Activated CD8-positive, alpha-beta memory T cell treated with anti-CD3 and anti-CD28 coated beads, Interleukin-2, amount 50 U/mL, for 48 hours (primary cell): ENCODE measurements around the gene ZSCAN22.
"Not testable (repeated sequence)": the region's sequence is repeated elsewhere in the genome, so short reads cannot be mapped to it uniquely, and the experiment has no call there.

Experiments
- DNase-seq: peaks from one replicate; pipeline ENCODE4 v3.0.0-alpha.2; 2020

ZSCAN22 gene

GRCh38 chr19:58326914-58327726 is at the start of gene ZSCAN22:
Gene ZSCAN22 (plus strand): TSS chr19:58326994. CDS start chr19:58334803, 7,809 bp downstream.
- peak; percentile 92 for DNase-seq

DNA sequence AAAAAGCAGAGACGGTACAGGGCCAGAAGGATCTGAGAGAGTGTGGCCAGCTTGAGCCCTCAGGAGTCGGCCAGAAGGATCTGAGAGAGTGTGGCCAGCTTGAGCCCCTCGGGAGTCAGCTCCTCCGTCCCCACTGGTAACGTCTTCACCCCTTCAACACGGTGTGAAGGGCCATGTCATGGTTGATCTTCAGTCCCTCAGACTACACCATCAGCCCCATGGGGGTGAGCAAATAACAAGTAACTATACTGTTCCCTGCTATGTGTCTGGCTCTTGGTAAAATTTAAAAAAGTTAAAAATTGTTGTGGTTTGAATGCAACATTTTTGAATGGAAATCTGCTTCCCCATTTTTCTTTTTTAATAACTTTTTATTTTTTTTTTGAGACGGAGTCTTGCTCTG is 49.6 kb upstream of the ZSCAN22 start:
- no peak for DNase-seq

GRCh38 chr19:58277748-58278540 is 48.9 kb upstream of the ZSCAN22 start:
- DNase-seq: no peak

DNA sequence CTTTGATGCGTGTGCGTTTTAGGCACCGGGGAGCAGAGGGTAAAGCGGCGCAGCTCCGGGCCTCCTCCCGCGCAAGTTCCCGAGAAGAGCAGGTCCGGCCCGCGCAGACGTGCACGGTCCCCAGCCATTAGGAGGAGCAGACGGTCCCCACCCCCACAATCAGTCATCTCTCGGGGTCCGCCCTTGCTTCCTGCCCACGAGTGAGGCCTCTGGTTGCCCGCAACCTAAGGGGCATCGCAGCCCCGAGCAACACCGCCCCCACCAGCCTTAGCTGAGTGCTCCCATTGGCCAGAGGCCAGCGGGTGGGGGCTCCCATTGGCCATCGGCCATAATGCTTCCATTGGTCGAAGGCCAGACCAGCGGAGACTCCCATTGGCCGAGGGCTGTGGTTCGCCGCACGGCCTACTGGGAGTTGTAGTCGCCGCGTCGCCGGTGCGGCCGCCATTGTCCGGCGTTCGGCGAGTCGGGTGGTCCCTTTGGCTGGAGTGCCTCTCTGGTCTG is 48.2 kb upstream of the ZSCAN22 start, which contains the start of gene ZNF8:
TSS of gene ZNF8 (plus strand) at position 415 of the 501 bp plus-strand sequence. CDS start 127 bp downstream, outside the sequence.
- peak; percentile 98 for DNase-seq

DNA sequence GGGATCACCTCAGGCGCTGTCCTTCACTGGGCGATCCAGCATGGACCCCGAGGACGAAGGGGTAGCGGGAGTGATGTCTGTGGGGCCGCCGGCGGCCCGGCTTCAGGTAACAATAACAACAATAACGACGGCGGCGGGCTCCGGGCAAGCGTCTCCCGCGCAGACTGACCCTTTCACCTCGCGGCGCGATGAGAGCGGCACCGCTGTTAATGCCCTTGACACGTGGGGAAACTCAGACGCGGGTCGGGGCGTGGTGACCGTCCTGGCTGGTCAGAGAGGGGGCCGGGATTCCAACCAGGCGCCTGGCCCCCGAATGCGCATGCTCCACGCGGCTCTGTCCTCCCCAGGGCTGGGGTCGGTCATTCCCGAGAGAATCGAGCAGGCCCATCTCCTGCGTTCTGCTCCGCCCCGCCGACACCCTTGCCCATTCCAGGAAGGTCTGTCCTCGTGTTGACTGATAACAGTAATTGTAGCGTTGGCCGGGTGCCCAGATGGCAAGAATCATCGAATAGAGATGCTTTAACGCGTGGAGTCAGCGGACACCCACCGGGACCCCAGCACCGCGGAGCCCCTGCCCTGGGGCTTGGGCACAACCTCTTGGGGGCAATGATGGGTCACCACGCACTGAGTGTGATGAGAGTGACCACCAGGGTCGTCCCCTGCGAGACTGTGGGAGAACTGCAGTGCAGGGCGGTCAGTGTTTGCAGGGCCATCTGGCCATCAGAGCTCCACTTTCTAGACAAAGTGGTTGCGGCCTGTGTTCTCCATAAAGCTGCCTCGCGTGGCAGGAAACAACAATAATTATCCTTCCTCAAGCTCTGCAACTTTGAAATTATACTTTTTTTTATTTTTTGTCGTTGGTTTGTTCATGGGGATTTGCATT is 47.5 kb upstream of the ZSCAN22 start:
- peak; percentile 79 for DNase-seq

- DNase-seq: no peak
These were observed 46.9 kb upstream of the ZSCAN22 start for GRCh38 chr19:58279925-58280316.

DNA sequence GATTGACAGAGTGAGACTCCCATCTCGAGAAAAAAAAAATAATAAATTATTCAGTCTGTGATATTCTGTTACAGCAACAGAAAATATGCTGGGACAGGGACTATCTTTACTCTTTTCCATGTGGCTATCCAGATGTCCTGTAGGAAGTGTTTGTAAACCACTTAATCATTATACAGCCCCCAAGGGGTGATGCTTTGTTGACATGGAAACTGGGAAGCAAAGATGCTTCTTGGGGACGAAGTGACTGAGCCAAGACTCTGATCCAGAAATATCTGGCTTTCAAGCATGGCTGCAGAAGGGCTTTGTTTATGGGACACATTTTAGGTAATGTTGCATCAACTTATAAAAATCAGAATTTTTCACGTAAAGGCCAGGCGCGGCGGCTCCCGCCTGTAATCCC is 42.6 kb upstream of the ZSCAN22 start:
- no peak for DNase-seq

DNA sequence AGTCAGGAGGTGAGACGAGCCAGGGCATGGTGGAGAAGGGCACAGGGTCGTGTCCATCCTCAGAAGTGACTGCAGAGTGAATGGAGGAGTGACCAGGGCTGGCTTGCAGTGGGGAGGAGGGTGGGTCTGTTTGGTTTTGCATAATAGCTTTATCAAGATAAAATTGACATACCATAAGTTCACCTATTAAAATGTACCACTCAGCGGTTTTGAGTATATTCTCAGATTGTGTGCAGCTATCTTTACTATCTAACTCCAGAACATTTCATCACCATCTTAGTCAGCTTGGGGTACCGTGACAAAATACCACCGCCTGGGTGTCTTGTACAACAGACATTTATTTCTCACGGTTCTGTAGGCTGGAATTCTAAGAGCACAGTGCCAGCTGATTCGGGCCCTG is 34.9 kb upstream of the ZSCAN22 start:
- no peak for DNase-seq

DNA sequence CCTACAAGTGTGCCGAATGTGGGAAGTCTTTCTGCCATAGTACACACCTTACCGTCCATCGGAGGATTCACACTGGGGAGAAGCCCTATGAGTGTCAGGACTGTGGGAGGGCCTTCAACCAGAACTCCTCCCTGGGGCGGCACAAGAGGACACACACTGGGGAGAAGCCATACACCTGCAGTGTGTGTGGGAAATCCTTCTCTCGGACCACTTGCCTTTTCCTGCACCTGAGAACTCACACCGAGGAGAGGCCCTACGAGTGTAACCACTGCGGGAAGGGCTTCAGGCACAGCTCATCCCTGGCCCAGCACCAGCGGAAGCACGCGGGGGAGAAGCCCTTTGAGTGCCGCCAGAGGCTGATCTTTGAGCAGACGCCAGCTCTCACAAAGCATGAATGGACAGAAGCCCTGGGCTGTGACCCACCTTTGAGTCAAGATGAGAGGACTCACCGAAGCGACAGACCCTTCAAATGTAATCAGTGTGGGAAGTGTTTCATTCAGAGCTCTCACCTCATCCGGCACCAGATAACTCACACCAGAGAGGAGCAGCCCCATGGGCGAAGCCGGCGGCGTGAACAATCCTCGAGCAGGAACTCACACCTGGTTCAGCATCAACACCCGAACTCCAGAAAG is 31.9 kb upstream of the ZSCAN22 start:
- DNase-seq: no peak

- DNase-seq: no peak
These were observed 30.7 kb upstream of the ZSCAN22 start for GRCh38 chr19:58296104-58296503.

GRCh38 chr19:58300620-58301019 is 26.2 kb upstream of the ZSCAN22 start:
- DNase-seq: no peak

DNA sequence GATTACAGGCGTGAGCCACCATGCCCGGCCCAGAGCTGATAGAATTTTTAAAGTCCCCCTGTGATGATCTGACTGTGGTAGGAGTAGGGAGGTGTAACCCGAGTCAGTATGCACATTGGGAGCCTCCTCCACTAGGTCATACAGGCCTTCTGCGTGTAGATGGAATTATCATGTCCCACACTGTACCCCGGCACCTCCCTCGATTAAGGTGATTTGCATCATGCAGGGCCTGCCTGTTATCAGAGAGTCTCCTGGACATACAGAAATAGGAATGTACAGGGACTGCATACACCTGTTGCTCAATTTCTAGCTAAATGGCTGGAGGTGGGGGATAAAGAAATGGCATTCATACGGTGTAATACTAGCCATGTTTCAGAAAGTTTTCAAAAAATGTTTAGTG is 22.5 kb upstream of the ZSCAN22 start:
- DNase-seq: no peak

- no peak for DNase-seq
These were observed 22.1 kb upstream of the ZSCAN22 start for GRCh38 chr19:58304748-58305064.

DNA sequence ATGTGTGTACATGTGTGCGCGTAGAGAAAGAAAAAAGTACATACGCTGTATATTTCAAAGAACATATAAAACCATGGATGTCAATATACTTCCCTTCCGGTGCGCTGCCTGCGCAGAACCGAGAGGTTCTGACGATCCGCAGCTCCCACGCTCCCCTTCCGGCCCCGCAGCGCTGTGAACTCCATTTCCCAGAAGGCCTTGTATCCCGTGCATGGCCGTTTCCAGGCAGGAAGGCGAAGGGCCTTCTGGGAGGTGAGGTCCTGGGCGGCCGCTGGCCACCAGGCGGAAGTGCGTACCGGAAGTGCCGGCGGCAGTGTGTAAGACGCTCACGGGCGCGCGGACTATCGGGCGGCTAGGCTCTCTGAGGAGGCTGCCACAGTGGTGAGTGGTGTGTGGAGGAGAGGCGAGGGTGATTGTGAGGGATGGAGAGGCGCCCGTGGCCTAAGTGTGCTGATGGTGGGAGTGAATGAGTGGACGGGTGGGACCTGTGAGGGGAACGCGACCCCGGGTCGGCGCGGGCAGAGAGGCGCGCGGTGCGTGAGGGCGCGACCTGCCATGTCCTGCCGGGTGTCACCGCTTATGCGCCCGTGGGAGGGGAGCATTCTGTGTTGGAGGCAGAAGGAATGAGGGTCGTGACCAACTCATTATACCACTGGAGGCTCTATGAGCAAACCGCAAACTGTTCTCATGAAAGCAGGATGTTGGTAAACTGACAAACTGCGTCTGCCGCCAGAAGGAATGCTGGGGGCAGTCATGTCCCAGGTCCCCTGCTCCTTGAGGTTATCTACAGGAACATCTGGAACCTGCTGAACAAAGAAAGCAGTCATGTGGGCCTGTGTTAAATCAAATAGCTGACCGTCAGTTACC is 21.5 kb upstream of the ZSCAN22 start, which contains the start of gene ERVK3-1:
TSS of gene ERVK3-1 (plus strand) at position 313 of the 867 bp plus-strand sequence. CDS start 6,792 bp downstream, outside the sequence.
- peak; percentile 93 for DNase-seq

- no peak for DNase-seq
These were observed 20.9 kb upstream of the ZSCAN22 start for GRCh38 chr19:58305932-58306323.

DNA sequence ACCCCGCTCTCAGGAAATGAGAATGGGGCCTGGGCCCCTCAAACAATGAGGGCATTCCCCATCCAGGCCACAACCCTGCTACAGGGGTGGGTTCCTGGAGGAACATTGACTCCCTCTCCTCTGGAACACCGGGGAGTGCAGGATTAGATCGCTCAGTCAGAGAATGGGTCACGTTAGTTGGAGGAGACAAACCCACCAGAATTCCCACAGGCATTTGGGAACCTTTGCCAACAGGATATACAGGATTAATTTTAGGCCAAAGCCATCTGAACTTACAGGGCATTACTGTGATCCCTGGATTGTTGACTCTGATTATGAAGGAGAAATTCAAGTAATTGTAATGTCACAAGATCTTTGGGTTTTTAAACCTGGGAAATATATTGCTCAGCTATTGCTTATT is 19.1 kb upstream of the ZSCAN22 start:
- DNase-seq: no peak

DNA sequence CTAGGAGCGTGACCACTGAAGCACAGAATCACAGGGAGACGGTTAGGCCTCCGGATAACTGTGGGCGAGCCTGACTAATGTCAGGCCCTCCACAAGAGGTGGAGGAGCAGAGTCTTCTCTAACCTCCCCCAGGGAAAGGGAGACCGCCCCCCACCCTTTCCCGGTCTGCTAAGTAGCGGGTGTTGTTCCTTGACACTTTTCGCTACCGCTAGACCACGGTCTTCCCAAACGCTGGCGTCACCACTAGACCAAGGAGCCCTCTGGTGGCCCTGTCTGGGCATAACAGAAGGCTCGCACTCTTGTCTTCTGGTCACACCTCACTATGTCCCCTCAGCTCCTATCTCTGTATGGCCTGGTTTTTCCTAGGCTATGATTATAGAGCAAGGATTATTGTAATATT is 16.1 kb upstream of the ZSCAN22 start:
- not testable (repeated sequence) for DNase-seq

DNA sequence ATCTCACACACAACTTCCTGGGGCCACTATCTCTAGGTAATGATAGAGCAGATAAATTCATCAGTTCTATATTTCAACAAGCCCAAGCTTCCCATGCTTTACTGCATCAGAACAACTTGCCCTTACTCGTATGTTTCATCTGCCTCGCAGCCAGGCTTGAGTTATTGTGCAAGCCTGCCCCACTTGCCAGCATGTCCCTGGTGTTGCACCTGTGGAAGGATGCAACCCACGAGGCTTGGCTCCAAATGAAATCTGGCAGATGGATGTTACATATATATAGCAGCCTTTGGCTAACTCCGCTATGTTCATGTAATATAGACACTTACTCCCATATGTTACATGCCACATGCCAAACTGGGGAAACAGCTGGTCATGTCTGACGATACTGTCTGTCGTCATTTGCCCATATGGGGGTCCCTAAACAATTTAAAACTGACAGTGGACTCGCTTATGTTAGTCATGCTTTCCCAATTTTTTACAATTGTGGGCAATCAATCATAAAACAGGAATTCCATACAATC is 15.4 kb upstream of the ZSCAN22 start:
- no peak for DNase-seq

DNA sequence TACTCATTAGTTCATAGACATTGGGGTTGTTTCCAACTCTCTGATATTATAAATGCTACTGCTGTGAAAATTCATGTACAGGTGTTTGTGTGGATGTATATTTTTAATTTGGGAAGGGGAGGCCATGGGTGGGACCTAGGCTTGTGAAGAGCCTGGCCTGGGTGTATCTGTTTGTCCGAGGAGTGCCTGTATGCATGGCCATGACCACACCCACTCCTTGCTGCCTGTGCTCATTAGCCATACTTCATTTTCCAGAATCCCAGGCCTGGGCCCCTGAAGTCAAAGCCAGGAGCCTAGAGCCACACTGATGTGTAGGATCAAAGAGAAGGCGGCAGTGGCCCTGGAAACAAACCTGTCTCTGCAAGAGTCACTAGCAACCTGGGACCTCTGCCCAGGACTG is 11.2 kb upstream of the ZSCAN22 start:
- no peak for DNase-seq

DNA sequence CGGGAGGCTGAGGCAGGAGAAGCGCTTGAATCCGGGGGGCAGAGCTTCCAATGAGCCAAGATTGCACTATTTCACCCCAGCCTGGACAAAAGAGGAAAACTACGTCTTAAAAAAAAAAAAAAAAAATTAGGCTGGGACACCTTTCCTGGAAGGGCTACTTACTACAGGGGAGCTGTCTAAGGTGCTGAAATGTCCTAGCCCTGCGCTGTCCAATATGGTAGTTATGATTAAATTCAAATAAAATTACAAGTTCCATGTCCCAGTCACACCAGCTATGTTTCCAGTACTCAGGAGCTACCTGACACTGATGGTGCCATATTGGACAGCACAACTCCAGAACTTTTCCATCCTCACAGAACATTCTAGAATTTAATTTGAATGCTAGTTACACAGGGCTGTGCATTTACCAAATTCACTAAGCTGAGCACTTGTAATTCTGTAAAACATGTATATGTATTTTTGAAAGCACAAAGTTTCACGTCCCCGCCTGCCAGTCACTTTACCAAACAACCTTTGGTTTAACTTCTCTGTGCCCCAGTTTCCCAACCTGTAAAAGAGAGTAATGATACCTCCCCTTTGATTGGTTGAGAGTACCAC is 9.2 kb upstream of the ZSCAN22 start:
- no peak for DNase-seq

DNA sequence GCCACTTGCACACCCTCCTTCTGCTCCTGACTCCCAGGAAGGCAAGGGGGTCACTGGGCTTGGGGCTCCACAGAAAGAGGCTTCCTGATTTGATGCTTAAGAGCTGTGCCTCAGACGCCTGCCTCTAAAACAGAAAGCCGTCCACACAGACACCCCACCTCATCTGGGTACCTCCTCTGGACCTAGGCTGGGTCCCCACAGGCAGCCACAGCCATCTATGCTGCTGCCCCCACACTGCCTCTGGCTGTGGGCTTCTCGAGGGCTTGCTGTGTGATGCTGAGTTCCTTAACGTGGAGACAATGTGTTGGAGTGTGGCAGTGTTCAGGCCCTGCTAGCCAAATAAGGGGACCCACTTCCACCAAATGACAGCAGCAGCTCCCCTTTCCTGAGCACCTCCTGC is 8.5 kb upstream of the ZSCAN22 start:
- no peak for DNase-seq
